Kidney epithelial cell (primary cell): ENCODE data around the gene RPRML. TPM values are rescaled to one million over a fixed set of nuclear protein-coding genes. Genes with fewer than 3 reads are reported as not detected.
A peak's percentile ranks its signal among the peaks of the same experiment; 100 is the strongest.
"Not testable (repeated sequence)": the region's sequence is repeated elsewhere in the genome, so short reads cannot be mapped to it uniquely, and the experiment has no call there.

ENCODE experiments used
- DNase-seq: peaks from one replicate; pipeline ENCODE4 v3.0.0-alpha.2; 2010; ENCODE audit warnings: low read depth
- H3K27me3 ChIP-seq: 2 replicates; pipeline ENCODE4 v1.6.0; 2011; ENCODE audit warnings: low read length; ENCODE audit not compliant: control insufficient read depth, insufficient read depth
- H3K36me3 ChIP-seq: 2 replicates; pipeline ENCODE4 v1.5.1; 2011; ENCODE audit warnings: low read length; ENCODE audit not compliant: control insufficient read depth, insufficient read depth
- H3K4me3 ChIP-seq: 2 replicates; pipeline ENCODE4 v1.5.1; 2011; ENCODE audit warnings: low read depth, mild to moderate bottlenecking, control low read depth, low read length
- total RNA-seq: library from RNA; depleted of rRNA; stranded (reverse); fragments of >200 nt; gene quantifications from 2 replicates; pipeline ENCODE4 v1.2.3, GENCODE V29; 2015
- TF ChIP-seq, protein P1 (sequence below): IDR thresholded peaks from 2 replicates; pipeline ENCODE4 v1.5.1; 2011; ENCODE audit warnings: mild to moderate bottlenecking, moderate library complexity, low read length, control low read depth, inconsistent platforms; ENCODE audit not compliant: insufficient read depth, poor library complexity, severe bottlenecking

RPRML gene
- not detected in 2 replicates for total RNA-seq

DNA sequence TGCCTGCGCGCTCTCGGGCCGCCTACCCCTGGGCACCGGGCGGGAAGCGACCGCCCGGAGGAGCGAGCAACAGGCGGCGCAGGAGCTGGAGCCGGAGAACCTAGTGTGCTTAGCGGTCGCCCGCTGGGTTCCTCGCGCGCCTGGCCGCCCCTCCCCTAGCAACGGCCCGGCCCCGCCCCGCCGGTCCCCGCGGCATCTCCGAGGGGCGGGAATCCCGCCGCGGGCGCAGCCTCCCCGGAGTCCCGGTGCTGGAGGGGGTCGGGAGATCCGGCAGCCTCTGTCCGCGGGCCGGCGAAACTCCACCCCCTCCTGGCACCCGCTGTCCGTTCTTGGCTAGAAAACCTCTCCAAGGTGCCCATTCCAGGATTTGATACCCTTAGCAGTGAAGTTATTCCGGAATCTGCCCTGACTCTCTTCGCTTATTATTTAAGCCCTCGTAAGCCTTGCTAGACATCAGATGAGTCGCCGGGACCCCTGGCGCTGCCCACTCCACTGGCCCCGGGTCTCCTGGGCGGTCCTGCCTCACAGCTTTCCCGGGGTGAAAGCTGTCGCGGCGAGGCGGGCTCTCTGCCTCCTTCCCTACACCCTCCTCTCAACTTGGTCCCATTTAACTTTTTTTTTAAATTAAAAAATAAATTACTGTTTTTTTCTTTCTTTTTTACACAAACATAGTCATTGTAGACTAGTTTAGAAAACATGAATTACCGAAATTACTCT, at the start of gene RPRML:
RPRML (minus strand) TSS at position 107 of the 717 bp plus-strand sequence. CDS start 246 bp downstream, outside the sequence.
- no peak for DNase-seq
- no peaks in the 10 kb centered on the region for H3K36me3 ChIP-seq
- H3K4me3 ChIP-seq = peak within 1 kb of the TSS; percentile 26
- TF ChIP-seq, protein P1, sequence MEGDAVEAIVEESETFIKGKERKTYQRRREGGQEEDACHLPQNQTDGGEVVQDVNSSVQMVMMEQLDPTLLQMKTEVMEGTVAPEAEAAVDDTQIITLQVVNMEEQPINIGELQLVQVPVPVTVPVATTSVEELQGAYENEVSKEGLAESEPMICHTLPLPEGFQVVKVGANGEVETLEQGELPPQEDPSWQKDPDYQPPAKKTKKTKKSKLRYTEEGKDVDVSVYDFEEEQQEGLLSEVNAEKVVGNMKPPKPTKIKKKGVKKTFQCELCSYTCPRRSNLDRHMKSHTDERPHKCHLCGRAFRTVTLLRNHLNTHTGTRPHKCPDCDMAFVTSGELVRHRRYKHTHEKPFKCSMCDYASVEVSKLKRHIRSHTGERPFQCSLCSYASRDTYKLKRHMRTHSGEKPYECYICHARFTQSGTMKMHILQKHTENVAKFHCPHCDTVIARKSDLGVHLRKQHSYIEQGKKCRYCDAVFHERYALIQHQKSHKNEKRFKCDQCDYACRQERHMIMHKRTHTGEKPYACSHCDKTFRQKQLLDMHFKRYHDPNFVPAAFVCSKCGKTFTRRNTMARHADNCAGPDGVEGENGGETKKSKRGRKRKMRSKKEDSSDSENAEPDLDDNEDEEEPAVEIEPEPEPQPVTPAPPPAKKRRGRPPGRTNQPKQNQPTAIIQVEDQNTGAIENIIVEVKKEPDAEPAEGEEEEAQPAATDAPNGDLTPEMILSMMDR = no peak
- peaks cover 56% of the 10 kb centered on the region for H3K27me3 ChIP-seq

DNA sequence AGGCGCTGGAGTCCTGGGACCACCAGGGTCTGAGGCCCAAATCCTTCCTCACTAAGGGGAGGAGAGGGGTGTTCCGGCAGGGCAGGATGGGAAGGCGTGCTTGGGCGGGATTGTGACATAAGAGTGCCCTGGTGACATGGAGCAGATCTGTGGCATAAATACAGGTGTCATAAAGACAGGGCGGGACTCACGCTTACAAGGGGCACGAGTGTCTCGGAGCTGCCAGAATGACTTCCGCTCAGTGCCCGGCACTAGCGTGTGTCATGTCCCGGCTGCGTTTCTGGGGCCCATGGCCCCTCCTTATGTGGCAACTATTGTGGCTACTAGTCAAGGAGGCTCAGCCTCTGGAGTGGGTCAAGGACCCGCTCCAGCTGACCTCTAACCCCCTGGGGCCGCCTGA, 37.9 kb upstream of the RPRML start:
- not testable (repeated sequence) for H3K36me3 ChIP-seq, DNase-seq, H3K4me3 ChIP-seq, H3K27me3 ChIP-seq

DNA sequence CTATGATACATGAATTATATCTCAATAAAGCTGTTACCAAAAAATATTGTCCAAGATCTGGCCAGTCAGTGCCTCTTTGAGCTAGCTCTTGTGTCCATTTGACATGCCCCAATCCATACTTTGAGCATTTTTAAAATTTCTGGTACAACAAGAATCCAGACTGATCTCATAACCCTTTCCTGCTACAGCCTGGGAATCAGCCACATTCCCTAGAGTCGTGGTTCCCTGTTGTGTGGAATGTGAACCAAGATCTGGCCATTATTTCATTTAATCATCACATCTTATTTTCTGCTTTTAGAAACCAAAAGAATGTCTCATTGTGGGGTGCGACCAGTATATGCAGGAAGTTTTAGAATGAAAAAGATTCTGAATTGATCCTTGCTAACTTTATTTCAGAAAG, 34.3 kb upstream of the RPRML start:
- H3K4me3 ChIP-seq = no peak overlapping the region
- H3K36me3 ChIP-seq = no peaks in the 10 kb centered on the region
- DNase-seq = no peak
- no peaks in the 10 kb centered on the region for H3K27me3 ChIP-seq
- TF ChIP-seq, protein P1 = no peak

DNA sequence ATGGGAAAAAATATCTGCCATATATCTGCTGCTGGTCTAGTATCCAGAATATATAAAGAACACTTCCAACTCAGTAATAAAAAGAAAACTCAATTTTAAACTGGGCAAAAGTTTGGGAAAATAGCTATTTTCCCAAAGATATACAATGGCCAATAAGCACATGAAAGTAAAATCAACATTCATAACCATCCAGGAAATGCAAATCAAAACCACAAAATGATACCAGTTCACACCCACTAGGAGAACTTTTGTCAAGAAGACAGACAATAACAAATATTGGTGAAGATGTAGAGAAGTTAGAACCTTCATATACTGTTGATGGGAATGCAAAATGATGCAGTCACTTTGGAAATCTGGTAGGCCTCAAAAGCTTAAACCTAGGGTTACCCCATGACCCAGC, 33.4 kb upstream of the RPRML start:
- no peak overlapping the region for H3K4me3 ChIP-seq
- TF ChIP-seq, protein P1 = no peak
- DNase-seq = no peak
- no peaks in the 10 kb centered on the region for H3K36me3 ChIP-seq
- H3K27me3 ChIP-seq = no peaks in the 10 kb centered on the region

DNA sequence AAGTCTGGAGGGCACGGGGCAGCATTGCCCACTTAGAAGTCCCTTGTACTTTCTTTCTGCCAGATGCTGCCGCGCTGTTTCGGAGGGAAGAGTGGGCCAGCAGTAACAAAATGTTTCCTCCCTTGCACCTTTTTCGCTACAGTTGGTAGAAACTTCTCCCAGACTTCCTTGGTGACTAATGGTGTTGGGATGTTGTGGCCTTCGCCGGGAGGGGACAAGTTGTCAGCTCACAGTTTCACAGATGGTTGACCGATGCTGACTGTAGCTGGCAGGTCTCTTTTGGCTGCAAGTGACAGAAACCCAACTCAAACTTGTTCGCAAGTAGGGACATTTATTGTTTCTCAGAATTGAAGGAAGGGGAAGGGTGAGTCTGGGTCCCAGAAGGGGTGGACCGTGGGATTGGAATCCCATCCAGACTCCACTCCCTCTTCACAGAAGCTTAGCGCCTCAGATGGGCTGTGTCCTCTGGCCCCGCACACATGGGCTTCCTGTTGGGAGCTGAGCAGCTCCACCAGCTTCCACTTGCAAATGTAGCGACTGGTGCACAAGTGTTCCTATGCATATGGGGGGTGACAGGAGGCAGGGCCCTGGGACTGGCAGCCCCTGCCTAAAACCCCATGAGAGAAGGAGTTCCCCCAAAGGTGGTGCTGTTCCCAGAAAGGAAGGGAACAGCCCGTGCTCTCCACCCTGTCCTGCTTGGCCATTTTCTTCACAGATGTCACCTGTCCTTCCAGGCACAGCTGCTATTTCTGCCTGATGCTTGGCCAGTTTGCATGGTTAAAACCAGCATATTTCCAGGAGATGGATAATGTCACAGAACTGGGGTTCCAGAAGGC, 30.9 kb upstream of the RPRML start:
- H3K4me3 ChIP-seq = no peak overlapping the region
- no peak for DNase-seq
- no peaks in the 10 kb centered on the region for H3K36me3 ChIP-seq
- TF ChIP-seq, protein P1 = no peak
- no peaks in the 10 kb centered on the region for H3K27me3 ChIP-seq

DNA sequence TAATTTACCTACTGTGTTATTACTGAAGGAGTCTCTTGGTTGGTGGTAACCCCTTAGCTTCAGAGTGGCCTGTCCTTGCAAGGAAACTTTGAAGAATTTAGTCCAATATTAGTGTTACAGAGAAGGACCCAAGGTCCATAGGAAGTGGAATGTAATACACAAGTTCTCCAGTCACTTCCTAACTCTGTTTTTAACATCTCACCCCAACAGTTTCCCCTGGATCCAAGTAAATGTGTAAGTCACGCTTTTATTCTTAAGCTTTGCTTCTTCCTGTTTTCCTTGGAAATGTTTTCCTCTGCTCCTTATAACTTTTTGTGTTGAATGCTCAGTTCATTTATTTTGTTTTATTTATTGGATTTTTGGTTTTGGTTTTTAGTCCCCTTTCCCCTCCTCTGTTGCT, 25.9 kb upstream of the RPRML start:
- Histone ChIP-seq H3K4me3 (no peak overlapping the region), H3K27me3 (no peaks in the 10 kb centered on the region), H3K36me3 (no peaks in the 10 kb centered on the region)
- TF ChIP-seq, protein P1 = no peak
- no peak for DNase-seq

DNA sequence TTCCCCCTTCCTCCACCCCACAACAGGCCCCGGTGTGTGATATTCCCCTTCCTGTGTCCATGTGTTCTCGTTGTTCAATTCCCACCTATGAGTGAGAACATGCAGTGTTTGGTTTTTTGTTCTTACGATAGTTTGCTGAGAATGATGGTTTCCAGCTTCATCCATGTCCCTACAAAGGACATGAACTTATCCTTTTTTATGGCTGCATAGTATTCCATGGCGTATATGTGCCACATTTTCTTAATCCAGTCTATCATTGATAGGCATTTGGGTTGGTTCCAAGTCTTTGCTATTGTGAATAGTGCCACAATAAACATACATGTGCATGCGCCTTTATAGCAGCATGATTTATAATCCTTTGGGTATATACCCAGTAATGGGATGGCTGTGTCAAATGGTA, 24.8 kb upstream of the RPRML start:
- H3K4me3 ChIP-seq, H3K36me3 ChIP-seq, H3K27me3 ChIP-seq, DNase-seq: not testable (repeated sequence)
